Erythroblast (primary cell): Measurements from ENCODE around the gene TNFAIP8L1.
A peak's percentile ranks its signal among the peaks of the same experiment; 100 is the strongest.
"Not testable (repeated sequence)": the region's sequence is repeated elsewhere in the genome, so short reads cannot be mapped to it uniquely, and the experiment has no call there.

Experiments
- DNase-seq, 2 experiments: peaks; one replicate each; lab custom pipeline; 2025; lab: John Stamatoyannopoulos, UW
- GATA1 ChIP-seq: IDR thresholded peaks from 2 replicates; pipeline ENCODE4 v1.6.1; 2011; ENCODE audit warnings: low read depth, mild to moderate bottlenecking, control low read depth, low read length, moderate library complexity
- POLR2A ChIP-seq: IDR thresholded peaks from 2 replicates; pipeline ENCODE4 v1.6.1; 2011; ENCODE audit warnings: mild to moderate bottlenecking, low read length

Gene TNFAIP8L1

DNA sequence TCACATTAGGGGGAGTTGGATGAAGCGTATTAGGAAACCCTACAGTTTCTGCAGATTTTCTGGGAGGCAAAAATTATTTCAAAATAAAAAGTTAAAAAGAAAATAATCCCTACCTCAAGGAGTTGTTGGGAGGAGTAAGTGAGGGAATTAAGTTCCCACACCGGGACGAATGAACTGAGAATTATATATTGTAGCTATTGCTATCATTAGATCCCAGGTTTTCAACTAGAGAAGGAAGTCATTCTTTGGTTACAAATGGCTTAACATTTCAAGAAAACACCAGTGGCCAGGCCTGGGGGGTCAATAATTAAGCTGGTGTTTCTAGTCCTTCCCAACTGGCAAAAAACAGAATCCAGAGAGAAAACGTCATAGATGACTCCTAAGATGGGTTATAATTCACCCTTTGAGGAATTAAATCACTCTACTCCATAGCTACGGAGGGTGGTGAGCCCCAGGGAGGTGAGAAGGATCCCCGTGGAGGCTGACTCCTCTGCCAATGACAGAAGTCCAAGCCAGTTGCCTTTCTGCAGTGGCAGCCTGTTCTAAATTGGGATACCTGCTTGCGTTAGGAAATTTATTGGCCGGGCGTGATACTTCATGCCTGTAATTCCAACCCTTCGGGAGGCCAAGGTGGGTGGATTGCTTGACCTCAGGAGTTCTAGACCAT, 32.0 kb downstream of the TNFAIP8L1 start:
- TF ChIP-seq POLR2A (no peak), GATA1 (no peak)
- DNase-seq = no peak

GRCh38 chr19:4673216-4673615, 33.9 kb downstream of the TNFAIP8L1 start:
- DNase-seq = no peak
- TF ChIP-seq GATA1 = no peak
- no peak for TF ChIP-seq POLR2A

DNA sequence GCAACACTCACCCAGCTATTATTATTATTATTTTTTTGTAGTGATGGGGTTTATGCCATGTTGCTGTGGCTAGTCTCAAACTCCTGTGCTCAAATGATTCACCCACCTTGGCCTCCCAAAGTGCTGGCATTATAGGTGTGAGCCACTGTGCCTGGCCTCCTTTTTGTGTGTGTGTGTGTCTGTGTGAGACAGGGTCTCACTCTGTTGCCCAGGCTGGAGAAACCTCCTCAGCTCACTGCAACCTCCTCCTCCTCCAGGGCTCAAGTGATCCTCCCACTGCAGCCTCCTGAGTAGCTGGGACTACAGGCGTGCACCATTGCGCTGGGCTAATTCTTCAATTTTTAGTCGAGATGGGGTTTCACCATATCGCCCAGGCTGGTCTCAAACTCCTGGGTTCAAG, 34.4 kb downstream of the TNFAIP8L1 start:
- no peak for TF ChIP-seq GATA1
- no peak for TF ChIP-seq POLR2A
- DNase-seq = no peak

- no peak for DNase-seq
- TF ChIP-seq GATA1 (no peak), POLR2A (no peak)
These were observed 36.0 kb downstream of the TNFAIP8L1 start for GRCh38 chr19:4675346-4675745.

DNA sequence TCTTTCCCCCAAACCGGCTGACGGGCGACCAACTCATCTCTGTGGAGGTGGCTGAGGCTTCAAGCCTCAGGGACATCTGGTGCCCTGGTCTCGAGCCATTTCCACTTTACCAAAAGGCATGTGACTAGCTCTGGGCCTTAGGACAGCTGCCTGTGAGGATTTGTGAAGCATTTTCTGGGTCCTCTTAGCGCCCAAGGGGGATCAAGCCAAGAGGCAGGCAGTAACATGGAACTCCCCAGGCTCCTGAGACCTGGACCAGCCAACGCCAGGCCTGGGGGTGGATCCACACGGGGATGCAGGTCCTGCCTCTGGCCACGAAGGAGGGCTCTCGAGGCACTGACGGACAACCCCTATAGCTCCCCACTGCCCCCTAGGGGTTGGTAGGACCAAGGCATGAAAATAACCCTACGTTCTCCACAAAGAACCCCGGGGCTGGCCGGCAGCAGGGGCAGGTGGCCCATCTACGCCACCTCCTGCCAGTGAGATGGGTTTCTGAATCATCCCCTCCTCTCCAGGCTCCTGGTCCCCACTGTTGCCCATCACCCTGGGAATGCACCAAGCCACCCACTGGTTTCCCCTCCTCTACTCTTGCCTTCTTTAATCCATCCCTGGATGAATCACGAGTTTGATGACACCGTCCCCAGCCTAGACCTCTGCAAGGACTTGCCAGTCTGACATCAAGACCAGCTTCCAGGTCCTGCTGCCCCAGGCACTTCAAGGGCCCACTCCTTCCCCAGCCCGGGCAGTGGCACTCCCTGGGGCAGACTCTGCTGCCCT, 37.8 kb downstream of the TNFAIP8L1 start:
- peak; percentile 57 to 62 for DNase-seq
- TF ChIP-seq GATA1 = no peak
- TF ChIP-seq POLR2A = no peak

- DNase-seq = peak; percentile 76 to 84
- TF ChIP-seq POLR2A = no peak
- TF ChIP-seq GATA1 = no peak
These were observed 39.8 kb downstream of the TNFAIP8L1 start for GRCh38 chr19:4678881-4679790.

- DNase-seq = not testable (repeated sequence)
These were observed 40.7 kb downstream of the TNFAIP8L1 start for GRCh38 chr19:4680021-4680420.

GRCh38 chr19:4682417-4683200, 43.3 kb downstream of the TNFAIP8L1 start:
- DNase-seq = no peak
- TF ChIP-seq GATA1 (no peak), POLR2A (no peak)

GRCh38 chr19:4684312-4685095, 45.2 kb downstream of the TNFAIP8L1 start:
- no peak for TF ChIP-seq POLR2A
- no peak for TF ChIP-seq GATA1
- no peak for DNase-seq

DNA sequence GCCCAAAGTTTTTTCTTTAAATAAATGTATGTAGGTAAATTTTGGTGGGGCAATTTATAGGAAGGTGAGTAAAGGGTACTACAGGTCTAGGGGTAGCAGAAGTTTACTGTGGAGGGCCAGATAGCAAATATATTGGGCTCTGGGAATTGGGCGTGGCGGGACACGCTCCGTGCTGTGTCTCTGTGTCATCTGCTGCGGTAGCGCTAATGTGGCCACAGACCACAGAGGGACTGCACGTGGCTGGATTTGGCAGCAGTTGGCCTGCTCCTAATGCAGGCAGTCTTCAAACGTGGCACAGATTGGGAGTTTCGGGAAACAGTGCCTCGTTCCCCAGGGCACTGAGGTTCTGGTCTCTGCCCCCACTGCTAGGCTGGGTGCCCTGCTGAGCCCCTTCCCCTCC, 47.4 kb downstream of the TNFAIP8L1 start:
- DNase-seq = no peak
- TF ChIP-seq GATA1 (no peak), POLR2A (no peak)

DNA sequence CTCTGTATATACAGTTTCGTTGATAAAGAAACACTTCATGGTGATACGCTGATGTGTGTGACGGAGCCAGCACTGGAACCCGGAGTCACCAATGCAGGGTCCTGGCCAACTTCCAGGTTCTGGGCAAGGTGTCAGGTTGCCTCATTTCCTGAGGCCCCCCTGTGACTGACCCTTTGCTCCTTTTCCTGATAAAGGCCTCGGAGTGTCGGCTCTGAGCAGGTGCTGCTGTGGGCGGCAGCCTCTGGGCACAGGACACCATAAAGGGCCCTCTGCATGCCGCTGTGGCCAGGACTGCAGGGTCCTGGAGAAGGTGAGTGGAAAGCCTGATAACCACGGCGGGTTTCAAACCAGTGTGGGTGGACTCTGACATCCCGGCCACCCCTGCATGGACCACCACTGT, 48.1 kb downstream of the TNFAIP8L1 start:
- TF ChIP-seq POLR2A = no peak
- TF ChIP-seq GATA1 = no peak
- DNase-seq = no peak

DNA sequence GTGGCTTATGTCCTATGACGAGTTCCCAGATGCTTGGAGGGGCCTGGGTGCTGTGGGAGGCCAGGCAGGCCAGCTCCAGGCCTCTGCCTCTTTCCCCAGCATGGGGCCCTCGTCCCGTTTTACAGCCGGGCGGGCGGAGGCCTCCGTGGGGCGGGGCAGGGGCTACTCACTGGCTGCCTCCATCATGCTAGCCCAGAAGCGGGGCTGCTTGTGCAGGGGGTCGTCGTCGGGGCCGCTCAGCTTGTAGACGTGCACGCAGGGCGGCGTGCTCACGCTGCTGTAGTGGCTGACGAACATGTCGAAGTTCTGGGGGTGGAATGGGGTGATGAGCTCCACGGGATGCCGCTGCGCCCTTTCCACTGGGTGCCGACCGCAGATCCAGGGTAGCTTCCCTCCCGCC, 49.3 kb downstream of the TNFAIP8L1 start:
- TF ChIP-seq POLR2A (no peak), GATA1 (no peak)
- DNase-seq = no peak
